SK-N-MC (cell line): Measurements from ENCODE around the gene PAK1.

ENCODE experiments used
- EZH2 ChIP-seq: fragments of 200-600 bp; sonication (generic); IDR thresholded peaks from one replicate; pipeline ENCODE4 v1.6.1; 2017; ENCODE audit warnings: antibody characterized with exemption
- POLR2AphosphoS5 ChIP-seq: IDR thresholded peaks from 2 replicates; pipeline ENCODE4 v1.6.1; 2012; ENCODE audit warnings: mild to moderate bottlenecking, low read depth, low read length, borderline replicate concordance

DNA sequence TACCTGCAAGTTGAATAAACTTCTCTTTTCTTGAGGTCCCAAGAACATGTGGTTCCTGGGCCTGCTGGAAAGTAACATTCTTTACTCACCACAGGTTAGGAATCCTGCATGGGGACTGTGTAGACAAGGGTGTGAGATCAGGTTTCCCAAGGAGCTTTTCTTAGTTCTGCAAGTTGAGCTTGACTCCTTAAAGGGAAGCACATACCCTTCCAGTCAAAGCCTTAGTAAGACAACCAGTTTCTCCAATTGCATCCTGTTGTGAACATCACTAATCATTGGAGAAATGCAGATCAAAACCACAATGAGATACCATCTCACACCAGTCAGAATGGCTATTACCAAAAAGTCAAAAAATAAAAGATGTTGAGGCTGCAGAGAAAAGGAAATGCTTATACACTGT is 48.3 kb upstream of the PAK1 start:
- TF ChIP-seq EZH2 (no peak), POLR2AphosphoS5 (no peak)
